Colonic mucosa (tissue), 4 donors: Measurements from ENCODE around the gene AP2A2. TPM values are rescaled to one million over a fixed set of nuclear protein-coding genes. Genes with fewer than 3 reads are reported as not detected.

Experiments used
- DNase-seq: peaks from one replicate; pipeline ENCODE4 v3.0.0-alpha.2; 2020
- H3K27ac ChIP-seq: fragments of 200-600 bp; one replicate; pipeline ENCODE4 v1.8.0; 2021
- H3K27me3 ChIP-seq: fragments of 200-600 bp; one replicate; pipeline ENCODE4 v1.8.0; 2021
- H3K36me3 ChIP-seq: fragments of 200-600 bp; one replicate; pipeline ENCODE4 v1.8.0; 2021
- H3K4me1 ChIP-seq: fragments of 200-600 bp; one replicate; pipeline ENCODE4 v1.8.0; 2021; ENCODE audit warnings: mild to moderate bottlenecking
- H3K4me3 ChIP-seq: fragments of 200-600 bp; one replicate; pipeline ENCODE4 v1.8.0; 2021
- H3K9ac ChIP-seq, 2 donors: one replicate each; pipeline ENCODE4 v1.7.0; 2013; ENCODE audit warnings: control low read depth in 2 of 2, low read depth in 2 of 2, low read length in 2 of 2
- H3K9me3 ChIP-seq: fragments of 200-600 bp; one replicate; pipeline ENCODE4 v1.8.0; 2021
- CTCF ChIP-seq: fragments of 200-600 bp; IDR thresholded peaks from one replicate; pipeline ENCODE4 v1.8.0; 2022; ENCODE audit warnings: antibody characterized with exemption, mild to moderate bottlenecking
- intact Hi-C: fragments of 100-400 bp; cut with DNase I; formaldehyde crosslinking; loops from one replicate; pipeline ENCODE4 v1.14.1; 2022
- total RNA-seq, 2 donors: library from RNA; stranded (reverse); fragmentation: NEBNext Ultra II Directional in 1 of 2; extraction: Animal tissue kit (Norgen Biotek cat#: 25700) in 1 of 2; gene quantifications; one replicate each; pipeline ENCODE4 v1.2.1, GENCODE V29; 2021
- donor health status: healthy.
- donor health status: DM: no; HTN: no; CAD: no.
- donor health status: DM: no; HTN: no; CAD: no.

AP2A2 gene
- total RNA-seq = 10 to 100 TPM; 69.4 to 72.5 TPM

- Histone ChIP-seq H3K9me3 (no peaks in the 10 kb centered on the region), H3K4me3 (peak within 1 kb of the TSS; percentile 55), H3K4me1 (peaks cover 19% of the 10 kb centered on the region), H3K27ac (peak within 1 kb of the TSS; percentile 83), H3K36me3 (no peaks in the 10 kb centered on the region), H3K9ac (peak within 1 kb of the TSS; percentile 86 to 93), H3K27me3 (no peaks in the 10 kb centered on the region)
- intact Hi-C loops = no loop called here
- DNase-seq = peak; percentile 86
- TF ChIP-seq CTCF = peak; percentile 49
These were observed at the start of gene AP2A2 for GRCh38 chr11:925496-926301. TSS of gene AP2A2 (plus strand) at chr11:925870. CDS start at chr11:926022, 152 bp downstream.

- no peaks in the 10 kb centered on the region for H3K36me3 ChIP-seq
These were observed 49.1 kb upstream of the AP2A2 start for GRCh38 chr11:876545-876944.

GRCh38 chr11:877565-877964 is 48.1 kb upstream of the AP2A2 start:
- Histone ChIP-seq H3K4me3 (no peak overlapping the region), H3K9ac (no peak overlapping the region), H3K4me1 (no peaks in the 10 kb centered on the region), H3K9me3 (no peaks in the 10 kb centered on the region), H3K27me3 (no peaks in the 10 kb centered on the region), H3K27ac (no peak overlapping the region), H3K36me3 (no peaks in the 10 kb centered on the region)
- TF ChIP-seq CTCF = no peak
- intact Hi-C loops = no loop called here
- no peak for DNase-seq

More at GRCh38 chr11:876545-876944, 49.1 kb upstream of the AP2A2 start:
- no peaks in the 10 kb centered on the region for H3K9me3 ChIP-seq
- no peaks in the 10 kb centered on the region for H3K27me3 ChIP-seq
- no peak overlapping the region for H3K4me3 ChIP-seq
- DNase-seq = no peak
- intact Hi-C loops = no loop called here
- H3K9ac ChIP-seq = no peak overlapping the region
- H3K4me1 ChIP-seq = no peaks in the 10 kb centered on the region
- TF ChIP-seq CTCF = no peak
- no peak overlapping the region for H3K27ac ChIP-seq

- Histone ChIP-seq H3K9me3 (no peaks in the 10 kb centered on the region), H3K27ac (no peak overlapping the region), H3K4me1 (no peaks in the 10 kb centered on the region), H3K27me3 (no peaks in the 10 kb centered on the region), H3K36me3 (no peaks in the 10 kb centered on the region), H3K4me3 (no peak overlapping the region), H3K9ac (no peak overlapping the region)
- intact Hi-C loops = no loop called here
- no peak for TF ChIP-seq CTCF
- DNase-seq = no peak
These were observed 45.2 kb upstream of the AP2A2 start for GRCh38 chr11:880447-880846.

- H3K27me3 ChIP-seq = no peaks in the 10 kb centered on the region
- H3K9me3 ChIP-seq = no peaks in the 10 kb centered on the region
- no peak for TF ChIP-seq CTCF
- no peak overlapping the region for H3K27ac ChIP-seq
- no peak overlapping the region for H3K9ac ChIP-seq
- no peaks in the 10 kb centered on the region for H3K36me3 ChIP-seq
- intact Hi-C loops = no loop called here
- no peak overlapping the region for H3K4me3 ChIP-seq
- DNase-seq = no peak
- no peaks in the 10 kb centered on the region for H3K4me1 ChIP-seq
These were observed 43.1 kb upstream of the AP2A2 start for GRCh38 chr11:882596-882995.
